WTC11 (cell line): Measurements from ENCODE around the gene PPP4R2. TPM values are rescaled to one million over a fixed set of nuclear protein-coding genes. Genes with fewer than 3 reads are reported as not detected.

Experiments used
- ATAC-seq: fragments of 200-7000 bp; cut with Tn5 transposase; 2 replicates; pipeline ENCODE4 v1.10.0; 2021; ENCODE audit warnings: mild to moderate bottlenecking, moderate library complexity
- CTCF ChIA-PET: fragments of 300-600 bp; sonication (Branson Sonifier 250); formaldehyde crosslinking; loops from one replicate; lab custom pipeline; 2021; ENCODE audit warnings: antibody characterized with exemption; lab: Charles Lee
- POLR2A ChIA-PET: fragments of 350-600 bp; sonication (Branson Sonifier 250); formaldehyde crosslinking; loops from one replicate; lab custom pipeline; 2021; ENCODE audit warnings: antibody characterized with exemption; lab: Charles Lee
- DNase-seq: peaks from one replicate; pipeline ENCODE4 v3.0.0; 2021; ENCODE audit warnings: low spot score
- H3K27ac Mint-ChIP-seq: 2 replicates; pipeline ENCODE4 v1.8.0; 2021; ENCODE audit warnings: mixed read lengths
- H3K27me3 Mint-ChIP-seq: 2 replicates; pipeline ENCODE4 v1.8.0; 2021; ENCODE audit warnings: low read depth, mild to moderate bottlenecking, moderate library complexity, mixed read lengths
- H3K36me3 Mint-ChIP-seq: 2 replicates; pipeline ENCODE4 v1.8.0; 2021; ENCODE audit warnings: mixed read lengths
- H3K4me1 Mint-ChIP-seq: 2 replicates; pipeline ENCODE4 v1.8.0; 2022; ENCODE audit warnings: mixed read lengths
- H3K4me3 Mint-ChIP-seq: 2 replicates; pipeline ENCODE4 v1.8.0; 2021; ENCODE audit warnings: mild to moderate bottlenecking, moderate library complexity, mixed read lengths
- H3K9me3 Mint-ChIP-seq: 2 replicates; pipeline ENCODE4 v1.8.0; 2021; ENCODE audit warnings: mixed read lengths
- CREB1 ChIP-seq: sonication (generic); formaldehyde crosslinking; IDR thresholded peaks from 2 replicates; pipeline ENCODE4 v1.8.0; 2023; ENCODE audit warnings: mild to moderate bottlenecking, missing genetic modification reagents
- GRHL2 ChIP-seq: fragments of 250-450 bp; sonication (Bioruptor Pico); IDR thresholded peaks from 2 replicates; pipeline ENCODE4 v1.8.0; 2022; ENCODE audit warnings: mild to moderate bottlenecking, moderate library complexity; ENCODE audit not compliant: insufficient replicate concordance, severe bottlenecking
- GTF2I ChIP-seq: fragments of 250-450 bp; sonication (Bioruptor Pico); conservative IDR thresholded peaks from 2 replicates; pipeline ENCODE4 v1.4.0; 2021; ENCODE audit warnings: mild to moderate bottlenecking
- IRF2 ChIP-seq: sonication (generic); formaldehyde crosslinking; IDR thresholded peaks from 2 replicates; pipeline ENCODE4 v1.8.0; 2022; ENCODE audit warnings: low read depth, missing genetic modification reagents, borderline replicate concordance
- MXD4 ChIP-seq: fragments of 250-450 bp; sonication (Bioruptor Pico); IDR thresholded peaks from 2 replicates; pipeline ENCODE4 v1.8.0; 2021; ENCODE audit warnings: mild to moderate bottlenecking, moderate library complexity, borderline replicate concordance
- MYBL2 ChIP-seq: sonication (generic); formaldehyde crosslinking; IDR thresholded peaks from 2 replicates; pipeline ENCODE4 v1.8.1; 2023; ENCODE audit warnings: mild to moderate bottlenecking, moderate library complexity, missing genetic modification reagents
- OVOL2 ChIP-seq: fragments of 250-450 bp; sonication (Bioruptor Pico); IDR thresholded peaks from 2 replicates; pipeline ENCODE4 v1.9.0; 2021; ENCODE audit warnings: mild to moderate bottlenecking, borderline replicate concordance
- RORB ChIP-seq: fragments of 250-450 bp; sonication (Bioruptor Pico); IDR thresholded peaks from 2 replicates; pipeline ENCODE4 v1.9.0; 2021; ENCODE audit warnings: mild to moderate bottlenecking
- SOX15 ChIP-seq: fragments of 250-450 bp; sonication (Bioruptor Pico); IDR thresholded peaks from 2 replicates; pipeline ENCODE4 v1.9.0; 2021; ENCODE audit warnings: mild to moderate bottlenecking
- SP1 ChIP-seq: sonication (generic); formaldehyde crosslinking; conservative IDR thresholded peaks from 2 replicates; pipeline ENCODE4 v1.8.1; 2022; ENCODE audit warnings: missing genetic modification reagents
- ZNF121 ChIP-seq: sonication (generic); formaldehyde crosslinking; IDR thresholded peaks from 2 replicates; pipeline ENCODE4 v1.8.0; 2023; ENCODE audit warnings: missing genetic modification reagents
- ZNF423 ChIP-seq: fragments of 250-450 bp; sonication (Bioruptor Pico); IDR thresholded peaks from 2 replicates; pipeline ENCODE4 v2.1.2; 2022; ENCODE audit warnings: mild to moderate bottlenecking, moderate library complexity
- total RNA-seq: library from RNA; stranded (reverse); gene quantifications from 3 replicates; pipeline ENCODE4 v1.2.3, GENCODE V29; 2021
- TF ChIP-seq, protein P1 (sequence below): sonication (generic); formaldehyde crosslinking; IDR thresholded peaks from 2 replicates; pipeline ENCODE4 v1.8.1; 2022; ENCODE audit warnings: mild to moderate bottlenecking, missing genetic modification reagents, moderate library complexity, borderline replicate concordance
- TF ChIP-seq, protein P2 (sequence below): sonication (generic); formaldehyde crosslinking; IDR thresholded peaks from 2 replicates; pipeline ENCODE4 v1.8.1; 2022; ENCODE audit warnings: mild to moderate bottlenecking, moderate library complexity, missing genetic modification reagents
- TF ChIP-seq, protein P3 (sequence below): sonication (generic); formaldehyde crosslinking; IDR thresholded peaks from 2 replicates; pipeline ENCODE4 v1.8.1; 2022; ENCODE audit warnings: missing genetic modification reagents, borderline replicate concordance
- TF ChIP-seq, protein P4 (sequence below): sonication (generic); formaldehyde crosslinking; IDR thresholded peaks from 2 replicates; pipeline ENCODE4 v1.8.1; 2023; ENCODE audit warnings: mild to moderate bottlenecking, missing genetic modification reagents, moderate library complexity
- TF ChIP-seq, protein P5 (sequence below): sonication (generic); formaldehyde crosslinking; IDR thresholded peaks from 2 replicates; pipeline ENCODE4 v1.8.1; 2023; ENCODE audit warnings: mild to moderate bottlenecking, missing genetic modification reagents
- TF ChIP-seq, protein P6 (sequence below): fragments of 200-600 bp; IDR thresholded peaks from 2 replicates; pipeline ENCODE4 v1.8.0; 2022; ENCODE audit warnings: antibody characterized with exemption
- TF ChIP-seq, protein P7 (sequence below): sonication (generic); formaldehyde crosslinking; IDR thresholded peaks from 2 replicates; pipeline ENCODE4 v1.8.0; 2022; ENCODE audit warnings: mild to moderate bottlenecking, missing genetic modification reagents
- TF ChIP-seq, protein P8 (sequence below): sonication (generic); formaldehyde crosslinking; IDR thresholded peaks from 2 replicates; pipeline ENCODE4 v1.8.1; 2022; ENCODE audit warnings: low read depth, missing genetic modification reagents, borderline replicate concordance

The PPP4R2 gene
- total RNA-seq, 1 experiment from 2014 or later: 78.1 TPM

DNA sequence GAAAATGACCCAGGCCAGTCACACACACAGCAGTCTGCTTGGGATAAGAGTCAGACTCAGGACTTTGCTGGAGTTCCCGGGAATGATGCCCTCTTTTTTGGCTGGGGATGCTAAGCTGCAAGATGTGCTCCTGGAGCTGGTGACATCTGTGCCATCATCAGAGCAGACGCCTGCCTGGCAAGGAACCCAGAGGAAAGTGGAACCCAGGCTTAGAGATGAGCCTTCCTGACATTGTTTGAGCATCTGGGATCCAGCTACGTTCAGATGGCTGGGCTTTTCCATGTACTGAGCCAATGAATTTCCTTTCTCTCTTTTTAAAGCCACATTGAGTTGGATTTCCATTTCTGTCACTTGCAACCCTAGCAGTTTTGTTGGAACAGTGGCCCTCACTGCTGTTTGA lies 118.1 kb downstream of the PPP4R2 start (continued):
- TF ChIP-seq, protein P1, sequence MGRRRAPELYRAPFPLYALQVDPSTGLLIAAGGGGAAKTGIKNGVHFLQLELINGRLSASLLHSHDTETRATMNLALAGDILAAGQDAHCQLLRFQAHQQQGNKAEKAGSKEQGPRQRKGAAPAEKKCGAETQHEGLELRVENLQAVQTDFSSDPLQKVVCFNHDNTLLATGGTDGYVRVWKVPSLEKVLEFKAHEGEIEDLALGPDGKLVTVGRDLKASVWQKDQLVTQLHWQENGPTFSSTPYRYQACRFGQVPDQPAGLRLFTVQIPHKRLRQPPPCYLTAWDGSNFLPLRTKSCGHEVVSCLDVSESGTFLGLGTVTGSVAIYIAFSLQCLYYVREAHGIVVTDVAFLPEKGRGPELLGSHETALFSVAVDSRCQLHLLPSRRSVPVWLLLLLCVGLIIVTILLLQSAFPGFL (CRISPR knock-in tag): no peak
- TF ChIP-seq, protein P2, sequence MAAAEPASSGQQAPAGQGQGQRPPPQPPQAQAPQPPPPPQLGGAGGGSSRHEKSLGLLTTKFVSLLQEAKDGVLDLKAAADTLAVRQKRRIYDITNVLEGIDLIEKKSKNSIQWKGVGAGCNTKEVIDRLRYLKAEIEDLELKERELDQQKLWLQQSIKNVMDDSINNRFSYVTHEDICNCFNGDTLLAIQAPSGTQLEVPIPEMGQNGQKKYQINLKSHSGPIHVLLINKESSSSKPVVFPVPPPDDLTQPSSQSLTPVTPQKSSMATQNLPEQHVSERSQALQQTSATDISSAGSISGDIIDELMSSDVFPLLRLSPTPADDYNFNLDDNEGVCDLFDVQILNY (CRISPR knock-in tag): no peak
- TF ChIP-seq OVOL2 (CRISPR knock-in tag) (no peak), IRF2 (no peak), SP1 (no peak)
- TF ChIP-seq, all 79 proteins: peak for 0

DNA sequence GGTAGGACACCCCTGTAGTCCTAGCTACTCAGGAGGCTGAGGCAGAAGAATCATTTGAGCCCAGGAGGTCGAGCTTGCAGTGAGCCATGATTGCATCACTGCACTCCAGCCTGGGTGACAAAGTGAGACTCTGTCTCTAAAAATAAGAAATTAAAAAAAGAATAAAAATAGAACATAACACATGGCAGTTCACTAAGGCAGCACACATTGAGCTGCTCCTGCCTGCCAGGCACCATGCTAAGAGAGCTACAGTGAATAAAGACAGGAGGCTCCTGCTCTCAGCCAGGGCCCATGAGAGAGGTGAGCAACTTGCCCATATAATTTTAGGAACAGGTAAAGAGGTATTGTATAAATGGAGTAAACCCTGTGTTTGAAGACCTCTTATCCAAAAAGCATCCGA lies 119.2 kb downstream of the PPP4R2 start:
- CTCF ChIA-PET: interaction anchor here (1.5 kb wide), 1 partner anchor 76 kb away, joined by 3 read pairs; no protein-coding TSS in a partner anchor
- peaks cover under 1% of the 10 kb centered on the region for H3K9me3 Mint-ChIP-seq
- H3K27me3 Mint-ChIP-seq: no peaks in the 10 kb centered on the region
- H3K4me1 Mint-ChIP-seq: 0 out of 2 replicates have a peak, but pooled peaks cover under 1% of the 10 kb centered on the region
- no peak for DNase-seq
- ATAC-seq: no peak
- TF ChIP-seq, protein P3, sequence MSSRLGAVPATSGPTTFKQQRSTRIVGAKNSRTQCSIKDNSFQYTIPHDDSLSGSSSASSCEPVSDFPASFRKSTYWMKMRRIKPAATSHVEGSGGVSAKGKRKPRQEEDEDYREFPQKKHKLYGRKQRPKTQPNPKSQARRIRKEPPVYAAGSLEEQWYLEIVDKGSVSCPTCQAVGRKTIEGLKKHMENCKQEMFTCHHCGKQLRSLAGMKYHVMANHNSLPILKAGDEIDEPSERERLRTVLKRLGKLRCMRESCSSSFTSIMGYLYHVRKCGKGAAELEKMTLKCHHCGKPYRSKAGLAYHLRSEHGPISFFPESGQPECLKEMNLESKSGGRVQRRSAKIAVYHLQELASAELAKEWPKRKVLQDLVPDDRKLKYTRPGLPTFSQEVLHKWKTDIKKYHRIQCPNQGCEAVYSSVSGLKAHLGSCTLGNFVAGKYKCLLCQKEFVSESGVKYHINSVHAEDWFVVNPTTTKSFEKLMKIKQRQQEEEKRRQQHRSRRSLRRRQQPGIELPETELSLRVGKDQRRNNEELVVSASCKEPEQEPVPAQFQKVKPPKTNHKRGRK (CRISPR knock-in tag): no peak
- TF ChIP-seq IRF2 (no peak), GRHL2 (no peak), SOX15 (CRISPR knock-in tag) (no peak), CREB1 (CRISPR knock-in tag) (no peak), RORB (no peak), GTF2I (CRISPR knock-in tag) (no peak), ZNF121 (CRISPR knock-in tag) (no peak), MYBL2 (CRISPR knock-in tag) (no peak), MXD4 (no peak), ZNF423 (no peak)
- TF ChIP-seq, protein P4, sequence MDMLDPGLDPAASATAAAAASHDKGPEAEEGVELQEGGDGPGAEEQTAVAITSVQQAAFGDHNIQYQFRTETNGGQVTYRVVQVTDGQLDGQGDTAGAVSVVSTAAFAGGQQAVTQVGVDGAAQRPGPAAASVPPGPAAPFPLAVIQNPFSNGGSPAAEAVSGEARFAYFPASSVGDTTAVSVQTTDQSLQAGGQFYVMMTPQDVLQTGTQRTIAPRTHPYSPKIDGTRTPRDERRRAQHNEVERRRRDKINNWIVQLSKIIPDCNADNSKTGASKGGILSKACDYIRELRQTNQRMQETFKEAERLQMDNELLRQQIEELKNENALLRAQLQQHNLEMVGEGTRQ (CRISPR knock-in tag): no peak
- TF ChIP-seq, protein P5, sequence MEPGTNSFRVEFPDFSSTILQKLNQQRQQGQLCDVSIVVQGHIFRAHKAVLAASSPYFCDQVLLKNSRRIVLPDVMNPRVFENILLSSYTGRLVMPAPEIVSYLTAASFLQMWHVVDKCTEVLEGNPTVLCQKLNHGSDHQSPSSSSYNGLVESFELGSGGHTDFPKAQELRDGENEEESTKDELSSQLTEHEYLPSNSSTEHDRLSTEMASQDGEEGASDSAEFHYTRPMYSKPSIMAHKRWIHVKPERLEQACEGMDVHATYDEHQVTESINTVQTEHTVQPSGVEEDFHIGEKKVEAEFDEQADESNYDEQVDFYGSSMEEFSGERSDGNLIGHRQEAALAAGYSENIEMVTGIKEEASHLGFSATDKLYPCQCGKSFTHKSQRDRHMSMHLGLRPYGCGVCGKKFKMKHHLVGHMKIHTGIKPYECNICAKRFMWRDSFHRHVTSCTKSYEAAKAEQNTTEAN (CRISPR knock-in tag): no peak
- TF ChIP-seq, protein P6, sequence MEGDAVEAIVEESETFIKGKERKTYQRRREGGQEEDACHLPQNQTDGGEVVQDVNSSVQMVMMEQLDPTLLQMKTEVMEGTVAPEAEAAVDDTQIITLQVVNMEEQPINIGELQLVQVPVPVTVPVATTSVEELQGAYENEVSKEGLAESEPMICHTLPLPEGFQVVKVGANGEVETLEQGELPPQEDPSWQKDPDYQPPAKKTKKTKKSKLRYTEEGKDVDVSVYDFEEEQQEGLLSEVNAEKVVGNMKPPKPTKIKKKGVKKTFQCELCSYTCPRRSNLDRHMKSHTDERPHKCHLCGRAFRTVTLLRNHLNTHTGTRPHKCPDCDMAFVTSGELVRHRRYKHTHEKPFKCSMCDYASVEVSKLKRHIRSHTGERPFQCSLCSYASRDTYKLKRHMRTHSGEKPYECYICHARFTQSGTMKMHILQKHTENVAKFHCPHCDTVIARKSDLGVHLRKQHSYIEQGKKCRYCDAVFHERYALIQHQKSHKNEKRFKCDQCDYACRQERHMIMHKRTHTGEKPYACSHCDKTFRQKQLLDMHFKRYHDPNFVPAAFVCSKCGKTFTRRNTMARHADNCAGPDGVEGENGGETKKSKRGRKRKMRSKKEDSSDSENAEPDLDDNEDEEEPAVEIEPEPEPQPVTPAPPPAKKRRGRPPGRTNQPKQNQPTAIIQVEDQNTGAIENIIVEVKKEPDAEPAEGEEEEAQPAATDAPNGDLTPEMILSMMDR: no peak
- TF ChIP-seq, protein P7, sequence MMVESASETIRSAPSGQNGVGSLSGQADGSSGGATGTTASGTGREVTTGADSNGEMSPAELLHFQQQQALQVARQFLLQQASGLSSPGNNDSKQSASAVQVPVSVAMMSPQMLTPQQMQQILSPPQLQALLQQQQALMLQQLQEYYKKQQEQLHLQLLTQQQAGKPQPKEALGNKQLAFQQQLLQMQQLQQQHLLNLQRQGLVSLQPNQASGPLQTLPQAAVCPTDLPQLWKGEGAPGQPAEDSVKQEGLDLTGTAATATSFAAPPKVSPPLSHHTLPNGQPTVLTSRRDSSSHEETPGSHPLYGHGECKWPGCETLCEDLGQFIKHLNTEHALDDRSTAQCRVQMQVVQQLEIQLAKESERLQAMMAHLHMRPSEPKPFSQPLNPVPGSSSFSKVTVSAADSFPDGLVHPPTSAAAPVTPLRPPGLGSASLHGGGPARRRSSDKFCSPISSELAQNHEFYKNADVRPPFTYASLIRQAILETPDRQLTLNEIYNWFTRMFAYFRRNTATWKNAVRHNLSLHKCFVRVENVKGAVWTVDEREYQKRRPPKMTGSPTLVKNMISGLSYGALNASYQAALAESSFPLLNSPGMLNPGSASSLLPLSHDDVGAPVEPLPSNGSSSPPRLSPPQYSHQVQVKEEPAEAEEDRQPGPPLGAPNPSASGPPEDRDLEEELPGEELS (CRISPR knock-in tag): no peak
- TF ChIP-seq, protein P8, sequence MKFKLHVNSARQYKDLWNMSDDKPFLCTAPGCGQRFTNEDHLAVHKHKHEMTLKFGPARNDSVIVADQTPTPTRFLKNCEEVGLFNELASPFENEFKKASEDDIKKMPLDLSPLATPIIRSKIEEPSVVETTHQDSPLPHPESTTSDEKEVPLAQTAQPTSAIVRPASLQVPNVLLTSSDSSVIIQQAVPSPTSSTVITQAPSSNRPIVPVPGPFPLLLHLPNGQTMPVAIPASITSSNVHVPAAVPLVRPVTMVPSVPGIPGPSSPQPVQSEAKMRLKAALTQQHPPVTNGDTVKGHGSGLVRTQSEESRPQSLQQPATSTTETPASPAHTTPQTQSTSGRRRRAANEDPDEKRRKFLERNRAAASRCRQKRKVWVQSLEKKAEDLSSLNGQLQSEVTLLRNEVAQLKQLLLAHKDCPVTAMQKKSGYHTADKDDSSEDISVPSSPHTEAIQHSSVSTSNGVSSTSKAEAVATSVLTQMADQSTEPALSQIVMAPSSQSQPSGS (CRISPR knock-in tag): no peak
- TF ChIP-seq, all 79 proteins: peak for 0
- Mint-ChIP-seq H3K4me3 (no peak overlapping the region), H3K27ac (no peak overlapping the region), H3K36me3 (no peaks in the 10 kb centered on the region)
- POLR2A ChIA-PET: no interaction called here
